Mammary epithelial cell (primary cell): Measurements from ENCODE around the gene PPFIA2.

ENCODE experiments used
- CTCF ChIP-seq, 2 donors: IDR thresholded peaks in 1 of 2; conservative IDR thresholded peaks in 1 of 2; 2 replicates each; pipeline ENCODE4 v1.5.1; 2011 to 2012; ENCODE audit warnings: inconsistent platforms in 2 of 2, low read length in 2 of 2, mild to moderate bottlenecking in 2 of 2, control low read depth in 1 of 2, low read depth in 1 of 2; ENCODE audit not compliant: insufficient read depth in 1 of 2; ENCODE audit errors: extremely low read depth in 1 of 2
- EZH2 ChIP-seq: IDR thresholded peaks from 2 replicates; pipeline ENCODE4 v1.6.1; 2012; ENCODE audit warnings: low read length, inconsistent platforms, borderline replicate concordance

GRCh38 chr12:81439344-81439743 is 319.8 kb downstream of the PPFIA2 start:
- TF ChIP-seq CTCF (conservative IDR thresholded peaks at IDR 0.05 in 1 of 2, IDR thresholded peaks at IDR 0.05 in 1 of 2; ENCODE audit: extremely low read depth in 1 of 2, insufficient read depth in 1 of 2, low read depth in 1 of 2, low read length in 2 of 2) (no peak), EZH2 (no peak)
